DMS53 treated with DMSO at 0.1 percent for 48 hours (cell line): ENCODE results near the gene PYROXD2.
"Not testable (repeated sequence)": the region's sequence is repeated elsewhere in the genome, so short reads cannot be mapped to it uniquely, and the experiment has no call there.

Experiments
- DNase-seq: peaks from one replicate; lab custom pipeline; 2025; ENCODE audit not compliant: unreplicated experiment; lab: John Stamatoyannopoulos, UW

The PYROXD2 gene

DNA sequence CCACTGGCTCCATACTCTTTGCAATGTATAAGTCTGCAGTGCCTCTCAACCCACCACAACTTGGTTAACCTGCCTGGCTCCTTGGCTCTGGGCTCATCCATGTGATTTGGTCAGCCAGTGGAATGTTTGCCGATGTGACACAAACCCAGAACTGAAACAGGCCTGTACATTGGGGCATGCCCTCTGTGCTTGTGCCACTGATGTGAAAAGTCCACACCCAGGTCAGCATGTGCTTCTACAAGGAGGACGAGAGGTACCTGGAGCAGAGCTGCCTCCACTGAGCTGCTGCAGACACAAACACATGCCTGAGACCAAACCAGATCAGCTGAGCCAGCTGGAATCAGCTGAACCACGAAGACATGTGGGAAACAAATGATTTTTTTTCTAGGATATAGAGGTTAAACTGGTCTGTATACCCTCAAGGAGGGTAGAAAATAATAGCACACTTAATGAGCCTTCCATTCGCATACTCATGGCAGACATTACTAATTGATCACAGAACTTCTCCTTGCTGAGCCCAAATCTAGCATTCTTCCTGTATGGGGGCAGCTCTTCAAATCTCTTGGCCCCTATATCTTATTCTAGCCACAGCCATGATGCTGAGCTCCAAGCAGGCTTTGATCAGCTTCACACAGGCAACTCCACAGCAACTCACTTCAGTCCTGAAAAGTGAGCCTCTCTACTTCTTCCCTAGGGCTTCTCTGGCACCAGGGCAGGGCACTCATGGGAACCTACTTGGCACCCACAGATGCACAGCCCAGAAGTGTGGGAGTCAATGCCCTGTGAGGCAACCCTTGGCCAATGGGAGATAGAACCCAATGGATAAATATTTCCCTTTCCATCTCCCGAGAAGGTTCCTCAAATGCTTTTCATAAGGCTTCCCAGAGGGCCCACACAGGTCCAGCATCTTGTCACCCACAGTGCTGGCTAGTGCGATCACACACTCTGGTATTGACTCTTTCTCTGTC, 18.6 kb downstream of the PYROXD2 start:
- DNase-seq: no peak

DNA sequence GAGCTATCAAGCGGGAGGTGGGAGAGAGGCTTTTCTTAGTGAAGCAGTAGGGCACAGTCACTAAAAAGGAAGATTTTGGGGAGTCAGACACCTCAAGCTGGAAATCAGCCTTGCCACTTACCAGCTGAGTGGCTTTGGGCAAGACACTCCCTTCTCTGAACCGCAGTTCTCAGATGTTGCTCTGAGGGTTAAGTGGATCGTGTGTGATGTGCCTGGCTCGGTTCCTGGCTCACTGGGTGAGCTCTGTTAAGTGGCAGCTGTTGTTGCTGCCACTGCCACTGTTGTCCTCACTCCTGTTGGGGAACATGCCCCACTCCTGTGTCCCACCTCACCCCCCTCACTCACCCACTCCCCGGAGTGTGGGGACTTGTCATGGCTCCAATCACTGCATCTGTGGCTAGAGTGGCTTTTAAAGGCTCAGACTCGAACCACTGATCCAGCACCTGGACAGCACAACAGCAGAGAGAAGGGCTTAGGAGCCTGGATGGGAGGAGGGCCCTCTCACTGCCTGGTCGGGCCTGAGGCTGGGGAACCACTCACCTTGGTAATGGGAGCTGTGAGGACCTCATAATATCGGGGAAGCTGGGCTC, 20.0 kb downstream of the PYROXD2 start:
- no peak for DNase-seq

DNA sequence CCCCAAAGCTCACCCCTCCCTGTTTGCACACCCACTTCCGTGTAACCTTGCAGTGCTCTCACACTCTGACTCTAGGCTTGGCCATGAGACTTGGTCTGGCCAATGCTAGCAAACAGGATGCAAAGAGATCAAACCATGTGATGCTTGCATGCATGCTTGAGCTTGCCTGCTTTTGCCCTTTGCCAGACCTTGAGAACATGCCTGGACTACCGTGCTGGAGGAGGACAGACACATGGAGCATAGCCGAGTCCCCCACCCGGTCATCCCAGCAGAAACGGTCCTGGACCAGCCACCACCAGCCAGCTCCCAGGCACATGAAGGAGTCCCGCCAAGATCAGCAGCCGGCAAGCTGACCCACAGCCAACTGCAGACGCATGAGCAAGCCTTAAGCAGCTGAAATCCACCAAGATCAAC, 23.4 kb downstream of the PYROXD2 start:
- no peak for DNase-seq

DNA sequence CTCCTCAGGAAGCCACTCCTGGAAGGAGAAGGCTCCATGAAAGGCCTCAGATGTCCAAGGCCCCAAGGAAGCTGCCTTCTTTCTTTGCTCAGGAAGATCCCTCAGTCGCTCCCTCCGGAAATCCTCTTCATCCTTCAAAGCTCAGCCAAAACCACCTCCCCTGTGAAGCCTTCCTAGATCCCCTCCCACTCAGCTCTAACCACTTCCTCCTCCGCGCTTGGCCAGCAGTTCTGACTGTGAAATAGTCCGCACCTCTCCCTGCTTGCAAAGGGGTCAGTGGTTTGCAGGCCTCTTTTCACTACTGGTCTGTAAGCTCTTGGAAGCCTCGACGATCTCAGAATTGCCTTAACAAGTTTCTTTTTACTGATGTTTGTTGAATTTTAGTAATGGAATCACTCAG, 23.9 kb downstream of the PYROXD2 start:
- DNase-seq: no peak

DNA sequence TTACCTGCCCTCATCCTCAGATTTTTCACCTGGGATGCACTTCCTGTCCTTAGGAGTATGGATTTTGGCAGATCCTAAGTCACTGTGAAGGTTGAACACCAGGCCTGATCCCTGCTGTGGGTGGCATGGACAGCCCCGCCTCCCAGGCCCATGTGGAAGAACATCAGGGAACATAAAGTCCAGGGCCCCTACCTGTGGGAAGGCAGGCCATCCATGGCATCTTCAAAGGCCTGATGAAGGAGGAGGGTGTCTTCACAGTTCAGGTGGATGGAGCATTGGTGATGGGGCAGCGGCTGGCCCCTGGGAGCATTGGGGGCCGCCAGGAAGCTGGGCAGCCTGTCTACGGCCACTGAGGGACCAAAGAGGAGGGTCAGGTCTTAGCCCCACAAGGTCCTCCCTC, 24.6 kb downstream of the PYROXD2 start:
- DNase-seq: no peak

DNA sequence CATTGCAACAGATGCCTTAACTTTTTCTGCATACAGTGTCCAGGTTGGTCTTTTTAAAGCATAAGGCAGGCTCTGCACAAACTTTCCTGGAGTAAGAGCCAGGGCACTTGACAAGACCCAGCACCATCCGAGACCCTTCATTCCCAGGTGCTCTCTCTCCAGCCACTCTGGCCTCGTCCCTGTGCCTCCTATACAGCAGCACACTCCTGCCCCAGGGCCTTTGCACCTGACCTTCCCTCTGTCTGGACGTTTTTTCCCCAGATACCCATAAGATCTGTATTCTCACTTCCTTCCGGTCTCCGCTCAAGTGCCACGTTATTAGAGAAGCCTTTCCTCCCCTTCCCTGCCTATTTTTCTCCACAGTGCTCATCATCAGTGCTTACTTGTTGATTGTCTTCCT, 25.6 kb downstream of the PYROXD2 start:
- no peak for DNase-seq

DNA sequence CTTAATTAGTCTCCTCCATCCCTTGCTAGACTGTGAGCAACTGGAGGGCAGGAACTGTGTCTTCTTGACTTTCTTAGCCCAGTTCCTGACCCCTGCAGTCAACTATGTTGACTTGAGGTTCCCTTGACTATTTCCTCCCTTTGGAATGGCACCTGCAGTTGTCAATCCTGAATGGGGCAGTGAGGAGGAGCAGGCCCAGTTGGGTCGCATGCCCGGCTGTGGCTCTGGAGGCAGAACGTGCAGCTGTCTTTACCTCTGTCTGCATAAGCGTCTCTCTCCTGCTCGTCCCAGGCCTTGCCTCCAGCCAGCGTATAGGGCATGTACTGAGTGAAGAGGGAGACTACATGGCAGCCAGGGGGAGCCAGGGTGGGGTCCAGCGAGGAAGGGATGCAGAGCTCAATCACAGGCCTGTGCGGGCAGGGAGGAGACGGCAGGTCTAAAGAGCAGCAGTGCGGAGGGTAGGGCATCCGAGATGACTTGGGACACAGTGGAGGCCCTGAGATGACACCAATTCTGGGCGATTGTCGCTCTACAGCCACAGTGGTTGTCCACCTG, 26.8 kb downstream of the PYROXD2 start:
- DNase-seq: no peak

DNA sequence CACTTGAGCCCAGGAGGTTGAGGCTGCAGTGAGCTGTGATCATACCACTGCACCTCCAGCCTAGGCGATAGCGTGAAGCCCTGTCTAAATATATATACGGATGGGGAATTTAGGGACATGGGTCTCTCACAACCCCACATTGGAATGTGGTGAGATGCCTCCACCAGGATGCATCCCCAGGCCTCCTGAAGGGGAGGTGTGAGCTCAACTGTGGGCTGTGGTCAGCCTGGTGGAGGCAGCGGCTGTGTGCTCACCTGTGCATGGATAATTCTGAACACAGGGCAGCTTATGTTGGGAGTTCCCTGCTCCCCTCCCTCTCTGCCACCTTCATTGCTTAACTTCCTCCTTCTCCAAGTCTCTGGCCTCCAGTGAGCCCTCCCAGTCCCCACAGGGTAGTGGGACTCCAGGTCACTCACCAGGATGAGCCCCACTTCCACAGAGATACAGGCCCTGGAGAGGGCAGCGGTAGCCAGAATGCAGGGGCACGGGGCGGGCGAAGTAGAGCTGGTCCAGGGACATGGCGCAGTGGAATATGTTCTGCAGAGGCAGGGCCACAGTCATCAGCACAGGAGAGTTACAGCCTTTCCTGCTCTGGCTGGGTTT, 30.4 kb downstream of the PYROXD2 start:
- no peak for DNase-seq

DNA sequence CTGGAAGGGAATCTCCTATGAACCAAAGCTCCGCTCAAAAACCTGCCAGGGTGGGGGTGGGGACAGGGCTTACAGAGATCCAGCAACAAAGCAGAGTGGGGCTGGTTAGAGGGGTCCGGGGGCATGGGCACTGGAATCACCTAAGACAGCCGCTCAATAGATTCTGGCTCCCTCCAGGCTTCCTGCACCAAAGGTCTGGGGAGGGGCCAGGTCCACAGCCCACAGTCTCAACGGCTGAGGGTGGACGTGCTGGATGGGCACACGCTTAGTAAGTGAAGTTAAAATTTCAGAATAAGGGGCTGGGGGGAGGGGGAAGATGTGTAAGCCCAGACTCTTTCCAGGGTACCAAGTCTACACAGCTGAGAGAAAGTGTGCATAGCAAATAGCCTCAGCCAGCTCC, 31.1 kb downstream of the PYROXD2 start:
- DNase-seq: no peak

DNA sequence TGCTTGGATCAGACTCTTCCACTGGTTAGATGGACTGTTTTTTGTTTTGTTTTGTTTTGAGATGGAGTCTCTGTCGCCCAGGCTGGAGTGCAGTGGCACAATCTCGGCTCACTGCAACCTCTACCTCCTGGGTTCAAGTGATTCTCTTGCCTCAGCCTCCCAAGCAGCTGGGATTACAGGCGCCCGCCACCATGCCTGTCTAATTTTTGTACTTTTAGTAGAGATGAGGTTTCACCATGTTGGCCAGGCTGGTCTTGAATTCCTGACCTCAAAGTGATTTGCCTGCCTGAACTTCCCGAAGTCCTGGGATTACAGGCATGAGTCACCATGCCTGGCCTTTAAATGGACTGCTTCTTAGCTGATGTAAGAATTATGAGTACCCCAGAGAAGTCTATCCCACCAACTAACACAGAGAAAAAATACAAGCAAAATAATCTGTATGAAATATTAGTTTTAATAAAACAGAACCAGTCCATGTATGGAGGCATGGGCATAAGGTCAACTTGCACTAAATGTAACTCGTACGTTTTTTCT, 31.8 kb downstream of the PYROXD2 start:
- not testable (repeated sequence) for DNase-seq

DNA sequence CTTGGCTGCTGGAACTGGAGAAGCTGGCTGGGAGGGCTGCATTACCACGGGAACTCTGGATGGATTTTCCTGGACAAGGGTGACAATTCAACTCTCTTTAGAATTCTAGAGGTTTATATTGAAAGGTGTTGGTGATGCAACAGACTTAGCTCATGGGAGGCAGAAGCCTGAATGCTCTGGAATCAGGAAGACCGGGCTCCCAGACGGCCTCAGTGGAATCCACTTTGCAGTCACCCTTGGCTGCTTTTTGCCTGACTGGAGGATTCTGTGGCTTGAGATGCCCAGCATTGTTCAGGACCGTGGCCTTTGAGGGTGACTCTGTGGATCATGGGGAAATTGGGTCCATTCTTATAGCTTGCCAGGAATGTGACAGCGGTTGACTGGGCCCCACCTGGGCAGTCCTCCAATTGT, 32.3 kb downstream of the PYROXD2 start:
- no peak for DNase-seq

DNA sequence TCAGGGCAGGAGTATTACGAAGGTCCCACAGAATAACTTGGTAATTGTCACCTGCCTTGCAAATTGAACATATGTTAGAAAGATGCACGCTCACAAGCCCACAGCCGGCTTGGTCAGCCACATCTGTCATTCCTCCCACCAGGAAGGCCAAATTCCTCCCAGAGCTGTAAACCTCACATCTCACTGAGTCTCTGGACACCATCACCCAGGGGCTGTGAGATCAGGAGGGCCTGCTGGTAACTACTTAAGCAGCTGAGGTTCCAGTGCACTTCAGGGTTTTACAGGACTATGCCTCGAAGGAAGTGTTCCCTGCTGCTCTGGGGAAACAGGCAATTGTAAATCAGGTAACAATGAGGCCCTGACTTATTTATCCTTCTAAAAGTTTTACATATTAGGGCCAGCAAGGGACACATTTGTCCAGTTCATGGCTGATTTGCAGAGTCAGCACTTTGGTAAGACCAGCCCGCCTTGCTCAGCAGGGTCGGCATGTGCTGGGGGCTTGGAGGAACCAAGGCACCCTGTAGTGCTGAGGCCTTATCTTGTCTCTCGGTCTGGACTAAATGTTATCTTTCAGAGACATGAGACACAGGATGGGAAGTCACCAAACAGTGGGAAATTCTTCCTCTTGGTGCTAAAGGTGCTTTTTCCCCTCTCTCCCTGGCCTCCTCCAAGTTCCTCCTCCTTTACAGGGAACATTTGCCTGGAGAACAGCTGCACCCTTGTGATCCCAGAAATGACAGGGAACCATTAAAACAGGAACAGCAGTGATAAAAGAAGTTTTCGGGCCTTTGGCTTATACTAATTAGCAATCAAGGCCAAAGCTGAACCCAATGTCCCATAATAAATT, 34.3 kb downstream of the PYROXD2 start:
- no peak for DNase-seq

DNA sequence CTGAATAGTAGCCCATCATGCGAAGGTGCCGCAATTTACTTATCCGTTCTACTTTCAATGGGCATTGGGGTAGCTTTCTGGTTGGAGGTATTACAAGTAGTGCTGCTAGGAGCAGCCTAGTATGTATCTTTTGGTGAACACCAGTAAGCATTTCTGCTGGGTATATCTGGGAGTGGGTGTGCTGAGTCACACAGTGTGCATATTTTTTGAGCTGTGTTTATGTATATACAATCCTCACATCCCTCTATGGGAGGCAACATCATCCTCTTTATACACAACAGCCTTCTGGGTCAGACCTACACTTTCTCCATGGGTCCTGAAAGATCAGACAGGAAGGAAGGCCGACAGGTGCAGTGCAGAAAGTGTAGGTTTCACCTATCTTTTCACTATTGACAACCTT, 36.3 kb downstream of the PYROXD2 start:
- DNase-seq: no peak

DNA sequence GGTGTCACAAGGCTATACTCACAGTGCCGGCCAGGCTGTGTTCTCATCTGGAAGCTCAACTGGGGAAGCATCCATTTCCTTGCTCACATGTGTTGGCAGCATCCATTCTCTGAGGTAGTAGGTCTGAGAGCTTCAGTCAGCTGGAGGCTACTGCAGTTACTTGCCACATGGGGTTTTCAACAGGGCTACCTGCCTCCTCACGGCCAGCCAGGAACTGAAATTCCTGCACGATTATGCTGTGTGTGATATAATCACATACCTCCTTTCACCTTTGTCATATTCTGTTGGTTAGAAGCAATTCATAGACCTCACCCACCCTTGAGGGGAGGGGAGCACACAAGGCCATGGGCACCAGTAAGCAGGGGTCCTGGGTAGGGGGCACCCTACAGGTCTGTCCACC, 37.4 kb downstream of the PYROXD2 start:
- no peak for DNase-seq

DNA sequence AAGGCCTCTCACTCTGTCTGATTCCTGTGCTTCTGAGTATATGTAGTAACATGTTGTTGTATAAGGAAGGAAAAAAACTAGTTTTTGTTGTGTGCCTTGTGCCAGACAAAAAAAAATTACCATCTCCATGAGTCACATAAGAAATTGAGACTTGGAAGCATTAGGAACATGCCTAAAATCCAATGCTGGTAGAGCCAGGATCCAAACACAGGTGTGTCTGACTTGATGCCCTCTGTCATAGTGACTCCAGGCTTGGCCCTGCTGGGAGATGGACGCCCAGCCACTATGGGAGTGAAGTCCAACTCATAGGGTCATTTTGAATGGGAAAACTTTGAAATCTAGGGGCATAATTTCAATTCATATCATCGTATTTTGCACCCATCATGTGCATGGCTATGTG, 38.0 kb downstream of the PYROXD2 start:
- DNase-seq: no peak

DNA sequence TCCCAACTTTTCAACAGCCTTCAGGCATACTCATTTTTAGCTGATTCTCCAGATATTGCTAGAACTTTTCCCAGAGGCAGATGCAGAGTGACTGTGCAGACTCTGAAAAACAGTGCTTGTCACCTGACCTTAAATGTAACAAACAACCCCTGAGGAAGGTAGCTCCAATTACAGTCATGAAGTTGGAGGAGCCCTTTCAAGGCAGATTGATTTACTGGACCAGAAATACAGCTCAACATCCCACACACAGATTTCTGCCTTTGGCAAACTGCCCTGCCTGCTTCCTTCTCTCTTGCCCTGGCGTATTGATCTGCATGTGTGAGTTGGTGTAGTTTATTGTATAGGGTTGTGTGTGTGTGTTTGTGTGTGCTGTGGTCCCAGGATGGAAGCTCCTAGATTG, 38.5 kb downstream of the PYROXD2 start:
- DNase-seq: no peak

DNA sequence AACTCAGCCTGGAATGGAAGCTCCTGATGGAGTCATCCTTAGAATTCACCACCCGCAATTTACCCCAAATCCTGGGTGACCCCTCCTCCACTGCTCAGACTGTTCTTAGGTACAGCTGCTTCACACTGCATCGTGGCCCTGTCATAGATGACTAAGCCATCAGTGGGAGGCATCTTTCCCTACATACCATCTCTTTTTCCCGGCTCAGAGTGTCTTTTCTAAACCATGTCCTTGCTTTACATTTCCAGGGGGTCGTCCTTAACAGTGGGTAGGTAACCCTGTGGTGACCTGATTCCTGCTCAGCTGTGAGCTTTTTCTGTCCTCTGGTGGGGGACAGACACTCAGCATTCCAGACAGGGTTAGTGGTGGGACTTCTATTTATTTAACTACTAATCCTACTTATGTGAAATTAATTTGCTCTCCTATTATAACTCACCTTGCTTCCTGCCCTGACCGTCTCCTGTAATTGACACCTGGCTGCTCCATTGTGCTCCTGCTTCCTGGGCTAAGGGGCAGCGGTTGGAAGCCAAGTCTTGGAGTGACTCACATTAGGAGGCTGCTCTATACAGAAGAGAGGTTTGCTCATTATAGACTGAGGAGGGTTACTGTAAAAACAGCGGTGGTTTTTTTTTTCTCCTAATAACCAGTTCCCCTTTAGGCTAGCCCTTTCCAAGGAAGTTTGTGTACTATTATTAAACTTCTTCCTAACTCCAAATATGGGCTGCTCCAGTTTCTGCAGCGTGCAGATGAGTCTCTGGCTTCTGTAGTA, 40.6 kb downstream of the PYROXD2 start:
- DNase-seq: peak; percentile 75

DNA sequence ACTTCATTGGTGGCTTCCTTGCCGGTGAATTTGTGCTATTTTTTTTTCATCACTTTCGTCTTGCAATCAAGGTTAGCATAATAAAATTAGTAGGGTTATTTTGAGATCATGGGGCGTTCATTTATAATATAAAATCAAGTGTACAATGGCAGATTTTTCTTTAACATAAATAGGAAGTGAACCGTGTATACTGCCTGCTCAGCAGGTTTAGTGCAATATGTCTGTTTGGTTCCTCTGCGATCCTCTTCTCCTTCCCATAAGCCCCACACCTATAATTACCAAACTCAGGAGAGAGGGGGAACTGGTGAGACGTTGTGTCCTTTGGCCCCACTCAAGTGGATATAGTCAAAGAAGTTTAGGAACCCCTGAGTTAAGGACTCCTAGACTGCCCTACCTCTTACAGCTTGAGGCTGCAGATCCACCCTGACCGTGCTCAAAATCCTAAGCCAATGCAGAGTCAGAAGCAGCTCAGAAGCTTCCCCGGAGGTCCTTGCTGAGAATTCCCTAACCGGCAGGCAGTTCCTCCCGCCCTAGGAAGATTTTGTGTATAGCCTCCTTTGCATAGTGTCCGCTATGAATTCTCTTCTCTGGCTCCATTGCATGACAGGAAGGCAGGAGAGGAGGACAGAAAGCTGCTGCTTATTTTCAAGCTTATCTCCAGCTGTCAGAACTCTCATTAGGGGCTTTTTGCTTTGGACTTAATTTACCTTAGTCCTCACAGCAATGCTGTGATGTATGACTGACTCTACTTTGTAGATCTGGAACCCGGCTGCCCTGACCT, 41.5 kb downstream of the PYROXD2 start:
- no peak for DNase-seq
